Hepatocyte (in vitro differentiated cells): ENCODE data around the gene GJD2.

ENCODE experiments used
- CTCF ChIP-seq: fragments of 200-600 bp; sonication (generic); IDR thresholded peaks from 2 replicates; pipeline ENCODE4 v1.5.1; 2016; ENCODE audit warnings: antibody characterized with exemption, mild to moderate bottlenecking; ENCODE audit not compliant: poor library complexity
- EZH2 ChIP-seq: fragments of 200-600 bp; sonication (generic); IDR thresholded peaks from 2 replicates; pipeline ENCODE4 v1.6.1; 2016; ENCODE audit warnings: antibody characterized with exemption, mild to moderate bottlenecking, borderline replicate concordance
- EZH2phosphoT487 ChIP-seq: fragments of 200-600 bp; sonication (generic); IDR thresholded peaks from one replicate; pipeline ENCODE4 v1.6.1; 2018; ENCODE audit warnings: antibody characterized with exemption, mild to moderate bottlenecking, low read depth, moderate library complexity; ENCODE audit not compliant: unreplicated experiment, severe bottlenecking

- TF ChIP-seq CTCF (no peak), EZH2phosphoT487 (no peak), EZH2 (no peak)
Observed at GRCh38 chr15:34749691-34750090, 5.1 kb downstream of the GJD2 start.
